Prostate gland (tissue), 2 donors: ENCODE measurements around the gene MEPCE. TPM values are rescaled to one million over a fixed set of nuclear protein-coding genes. Genes with fewer than 3 reads are reported as not detected.

Experiments
- DNase-seq: peaks from one replicate; pipeline ENCODE4 v3.0.0-alpha.2; 2019; ENCODE audit warnings: low spot score
- H3K27ac ChIP-seq, 2 donors: fragments of 200-600 bp; sonication (generic); 2 replicates each; pipeline ENCODE4 v1.5.1; 2017 to 2019
- H3K27me3 ChIP-seq: fragments of 200-600 bp; sonication (generic); replicated peaks from 2 replicates; pipeline ENCODE4 v1.5.1; 2019; ENCODE audit not compliant: insufficient read depth
- H3K36me3 ChIP-seq, 2 donors: fragments of 200-600 bp; sonication (generic); 1 replicate in 1 of 2; 2 replicates in 1 of 2; pipeline versions ENCODE4 v1.5.1 to v1.8.1; 2017 to 2019
- H3K4me1 ChIP-seq: fragments of 200-600 bp; sonication (generic); replicated peaks from 2 replicates; pipeline ENCODE4 v1.5.1; 2019
- H3K4me3 ChIP-seq, 2 donors: fragments of 200-600 bp; sonication (generic); 2 replicates each; pipeline ENCODE4 v1.5.1; 2017 to 2019
- H3K9me3 ChIP-seq: fragments of 200-600 bp; sonication (generic); 2 replicates; pipeline ENCODE4 v1.5.1; 2017
- CTCF ChIP-seq, 4 experiments: fragments of 200-600 bp in 2 of 4; fragments of 450-650 bp in 2 of 4; sonication (generic) in 2 of 4; IDR thresholded peaks; 1 replicate in 3 of 4; 2 replicates in 1 of 4; pipeline ENCODE4 v1.5.1; 2016 to 2019; ENCODE audit warnings: antibody characterized with exemption in 4 of 4, mild to moderate bottlenecking in 2 of 4, moderate library complexity in 2 of 4
- POLR2A ChIP-seq: fragments of 450-650 bp; IDR thresholded peaks from one replicate; pipeline ENCODE4 v1.6.1; 2016; ENCODE audit warnings: antibody characterized with exemption, mild to moderate bottlenecking
- POLR2AphosphoS5 ChIP-seq: sonication (generic); formaldehyde crosslinking; IDR thresholded peaks from one replicate; pipeline ENCODE4 v1.6.1; 2017; ENCODE audit warnings: antibody characterized with exemption
- WGBS: methylation state at CpG from one replicate; pipeline ENCODE4 v1.1.5; 2018; 5-methylcytosine and 5-hydroxymethylcytosine counted together
- intact Hi-C: fragments of 100-400 bp; cut with DNase I; formaldehyde crosslinking; loops from one replicate; pipeline ENCODE4 v1.14.2; 2022
- total RNA-seq, 2 donors: library from RNA; depleted of rRNA; stranded (reverse); fragments of >200 nt; gene quantifications; one replicate each; pipeline ENCODE4 v1.1.0, GENCODE V29; 2016

Gene MEPCE
- total RNA-seq, 2 donors from 2014 or later, result 24.2 to 62.8 TPM

- Histone ChIP-seq H3K36me3 (peaks cover 0 to 3% of the 10 kb centered on the region in 2 donors), H3K27ac (peak within 1 kb of the TSS; percentile 100), H3K27me3 (no peaks in the 10 kb centered on the region), H3K4me1 (peaks cover 18% of the 10 kb centered on the region), H3K4me3 (peak within 1 kb of the TSS; percentile 73 to 94), H3K9me3 (no peaks in the 10 kb centered on the region)
- WGBS, result 1% methylated on average over 62 of the region's 66 CpGs
- DNase-seq, result peak; percentile 92
- peak; percentile 90 for TF ChIP-seq POLR2AphosphoS5
- TF ChIP-seq CTCF (IDR thresholded peaks at IDR 0.05), result peak in 1 of 4 experiments; percentile 10
- peak; percentile 100 for TF ChIP-seq POLR2A
- intact Hi-C loops, result no loop called here
Measured at GRCh38 chr7:100428199-100428966, 1.2 kb upstream of the MEPCE start, which contains the start of gene ZCWPW1. Gene ZCWPW1, minus strand, starts transcription at chr7:100428703. Its CDS starts 8,054 bp downstream, at chr7:100420649.

GRCh38 chr7:100428967-100429636, 529 bp upstream of the MEPCE start:
- Histone ChIP-seq H3K4me3 (peak overlapping the region; percentile 73 to 94), H3K9me3 (no peaks in the 10 kb centered on the region), H3K27ac (peak overlapping the region; percentile 100), H3K4me1 (peaks cover 18% of the 10 kb centered on the region), H3K36me3 (peaks cover 5 to 7% of the 10 kb centered on the region in 2 donors), H3K27me3 (no peaks in the 10 kb centered on the region)
- intact Hi-C loops, result no loop called here
- DNase-seq, result peak; percentile 100
- TF ChIP-seq POLR2AphosphoS5, result peak; percentile 95
- TF ChIP-seq POLR2A, result no peak
- peak in 3 of 4 experiments; percentile 50 to 89 (median 58) for TF ChIP-seq CTCF (IDR thresholded peaks at IDR 0.05)
- WGBS, result 0% methylated on average over 40 of the region's 40 CpGs

GRCh38 chr7:100430493-100431285, 1.1 kb downstream of the MEPCE start:
- intact Hi-C loops, result no loop called here
- Histone ChIP-seq H3K4me3 (peak overlapping the region; percentile 73 to 94), H3K27ac (peak overlapping the region; percentile 100), H3K27me3 (no peaks in the 10 kb centered on the region), H3K4me1 (peaks cover 29% of the 10 kb centered on the region), H3K36me3 (peaks cover 5 to 7% of the 10 kb centered on the region in 2 donors), H3K9me3 (no peaks in the 10 kb centered on the region)
- no peak for DNase-seq
- TF ChIP-seq CTCF (IDR thresholded peaks at IDR 0.05) (no peak), POLR2A (no peak), POLR2AphosphoS5 (no peak)
- 16% methylated on average over 31 of the region's 31 CpGs for WGBS

- TF ChIP-seq POLR2AphosphoS5, result no peak
- no peak for TF ChIP-seq POLR2A
- no peak for TF ChIP-seq CTCF (IDR thresholded peaks at IDR 0.05)
- Histone ChIP-seq H3K4me1 (peaks cover 29% of the 10 kb centered on the region), H3K36me3 (peaks cover 5 to 7% of the 10 kb centered on the region in 2 donors), H3K4me3 (no peak overlapping the region), H3K27me3 (no peaks in the 10 kb centered on the region), H3K9me3 (no peaks in the 10 kb centered on the region), H3K27ac (peak overlapping the region in 1 of 2 donors; percentile 100)
- no peak for DNase-seq
- 87% methylated on average over 22 of the region's 23 CpGs for WGBS
- intact Hi-C loops, result no loop called here
Measured at GRCh38 chr7:100431286-100431735, 1.7 kb downstream of the MEPCE start.
